DMS53 treated with DMSO at 0.1 percent for 48 hours (cell line): ENCODE results near the gene CDH13.

Experiments
- DNase-seq: peaks from one replicate; lab custom pipeline; 2025; ENCODE audit not compliant: unreplicated experiment; lab: John Stamatoyannopoulos, UW

The CDH13 gene

GRCh38 chr16:83269048-83269447 lies 642.3 kb downstream of the CDH13 start:
- DNase-seq: no peak

DNA sequence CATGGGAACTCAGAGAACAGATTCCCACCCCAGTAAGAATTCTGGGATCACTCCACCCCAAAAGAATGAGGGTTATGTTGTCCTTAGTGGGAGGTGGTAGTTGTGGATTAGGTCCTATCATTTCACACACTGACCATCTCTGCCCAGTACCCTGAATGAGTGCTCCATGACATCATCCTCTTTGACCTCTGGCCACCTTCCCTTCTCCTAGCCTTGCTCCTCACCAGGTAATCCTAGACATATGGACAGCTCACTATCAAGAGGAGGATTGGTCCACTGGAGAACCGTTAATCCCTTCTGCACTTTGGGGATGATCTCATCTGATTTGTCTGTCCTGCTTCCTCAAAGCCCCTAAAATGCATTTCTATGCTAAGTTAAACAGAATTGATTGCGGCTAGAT lies 642.8 kb downstream of the CDH13 start:
- no peak for DNase-seq

DNA sequence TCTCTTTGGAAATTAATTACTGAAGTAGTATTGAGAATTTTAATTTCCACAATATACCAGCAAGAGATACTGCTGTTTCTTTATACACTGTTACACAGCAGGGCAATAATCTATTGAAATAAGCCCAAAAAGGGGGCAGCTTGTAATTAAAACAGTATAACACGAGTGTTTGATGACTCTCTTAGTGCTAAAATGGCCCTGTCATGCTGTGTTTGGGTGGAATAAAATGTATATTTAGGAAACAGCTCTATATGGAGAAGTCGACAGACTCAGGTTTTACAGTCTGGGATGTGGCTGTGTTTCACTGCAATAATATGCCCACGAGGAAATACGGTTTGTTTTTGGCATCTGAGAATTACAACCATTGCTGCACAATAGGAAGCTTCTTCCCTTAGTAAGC lies 643.3 kb downstream of the CDH13 start:
- no peak for DNase-seq

DNA sequence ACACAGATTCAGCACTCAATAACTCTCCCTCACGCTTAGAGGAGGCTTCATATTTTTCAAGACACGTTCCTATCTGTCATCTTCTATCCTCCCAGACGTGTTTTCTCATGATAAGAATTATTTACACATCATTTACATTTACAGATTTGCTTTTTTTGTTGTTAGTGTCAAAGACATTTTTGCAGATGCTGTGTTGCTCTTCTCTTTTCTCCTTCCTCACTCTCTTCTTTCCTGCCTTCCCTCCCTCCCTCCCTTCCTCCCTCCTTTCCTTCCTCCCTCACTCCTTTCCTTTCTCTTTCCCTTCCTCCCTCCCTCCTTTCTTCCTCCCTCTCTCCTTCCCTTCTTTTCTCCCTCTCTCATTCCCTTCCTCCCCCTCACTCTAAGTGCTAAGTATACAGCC lies 643.9 kb downstream of the CDH13 start:
- no peak for DNase-seq

GRCh38 chr16:83271123-83271522 lies 644.4 kb downstream of the CDH13 start:
- DNase-seq: no peak

- no peak for DNase-seq
Observed at GRCh38 chr16:83271970-83272575, 645.3 kb downstream of the CDH13 start.

- DNase-seq: no peak
Observed at GRCh38 chr16:83272843-83273242, 646.1 kb downstream of the CDH13 start.

GRCh38 chr16:83273504-83274173 lies 646.9 kb downstream of the CDH13 start:
- no peak for DNase-seq

DNA sequence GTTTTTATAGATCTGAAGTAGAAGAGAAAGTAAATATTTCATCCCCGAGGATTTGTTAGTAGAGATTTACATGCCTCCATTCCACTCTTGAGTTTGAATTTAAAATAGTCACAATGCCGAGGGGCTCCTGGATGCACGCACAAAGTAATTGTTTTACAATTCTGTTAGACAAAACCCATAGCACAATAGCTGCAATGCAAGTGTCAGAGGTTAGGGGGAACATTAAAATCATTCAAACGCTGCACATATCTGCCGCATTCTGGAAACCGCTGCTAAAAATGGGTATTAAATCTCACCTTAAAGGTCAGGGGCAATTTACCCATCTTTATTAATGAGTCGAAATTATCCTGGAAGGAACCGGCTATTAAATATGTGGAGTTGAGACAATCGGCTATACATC lies 652.5 kb downstream of the CDH13 start:
- DNase-seq: no peak

GRCh38 chr16:83285921-83286320 lies 659.2 kb downstream of the CDH13 start:
- no peak for DNase-seq

- no peak for DNase-seq
Observed at GRCh38 chr16:83296505-83296904, 669.7 kb downstream of the CDH13 start.

GRCh38 chr16:83298541-83298940 lies 671.8 kb downstream of the CDH13 start:
- no peak for DNase-seq

GRCh38 chr16:83300326-83300725 lies 673.6 kb downstream of the CDH13 start:
- DNase-seq: no peak

- no peak for DNase-seq
Observed at GRCh38 chr16:83301971-83302370, 675.2 kb downstream of the CDH13 start.

DNA sequence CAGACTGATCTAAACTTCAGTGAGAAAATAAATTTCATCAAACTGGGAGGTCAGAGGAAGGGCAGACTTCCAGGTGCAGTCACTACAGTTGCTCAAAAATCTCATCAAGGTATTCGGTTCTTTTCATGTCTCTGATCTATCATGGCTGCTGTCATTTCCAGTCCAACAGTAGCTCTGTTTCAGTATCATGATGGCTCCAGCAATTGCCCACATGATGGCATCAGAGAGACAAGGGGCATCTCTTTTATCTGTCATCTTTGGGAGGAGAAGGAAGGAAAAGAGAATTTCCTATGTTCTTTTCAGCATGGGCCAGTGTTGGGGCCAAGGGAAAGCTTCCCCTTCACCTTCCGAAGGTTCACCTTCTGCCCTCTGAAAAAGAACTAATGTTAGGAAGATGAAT lies 676.1 kb downstream of the CDH13 start:
- no peak for DNase-seq

GRCh38 chr16:83305092-83305491 lies 678.3 kb downstream of the CDH13 start:
- DNase-seq: no peak

DNA sequence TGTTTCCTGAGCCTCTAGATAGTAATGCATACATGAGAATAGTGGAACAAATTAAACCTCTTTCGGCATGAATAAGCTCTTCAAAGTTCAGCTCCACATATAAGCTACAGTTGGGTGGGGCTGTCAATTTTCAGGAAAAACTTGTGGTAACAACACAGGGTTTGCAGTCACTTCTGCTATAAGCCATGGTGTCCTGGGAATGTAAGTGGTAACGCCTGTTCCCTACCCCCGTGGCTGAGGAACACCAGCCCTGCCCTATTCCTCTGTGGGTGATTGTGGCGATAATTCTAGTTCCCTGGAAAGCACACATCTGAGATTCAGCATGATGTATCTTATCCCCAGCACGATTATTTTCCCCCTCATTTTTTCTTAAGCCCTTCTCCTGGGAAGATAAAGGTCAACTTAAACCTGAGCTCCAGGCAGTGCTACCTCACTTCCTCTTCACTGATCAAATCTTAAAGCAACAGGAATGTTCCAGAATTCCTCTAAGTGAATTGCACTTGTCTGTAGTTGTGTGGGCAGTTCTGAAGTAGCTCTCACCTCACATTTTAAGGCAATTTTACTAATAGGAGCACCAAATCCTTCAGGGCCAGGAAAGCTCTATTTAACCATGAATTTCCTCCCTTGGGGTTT lies 680.3 kb downstream of the CDH13 start:
- no peak for DNase-seq

DNA sequence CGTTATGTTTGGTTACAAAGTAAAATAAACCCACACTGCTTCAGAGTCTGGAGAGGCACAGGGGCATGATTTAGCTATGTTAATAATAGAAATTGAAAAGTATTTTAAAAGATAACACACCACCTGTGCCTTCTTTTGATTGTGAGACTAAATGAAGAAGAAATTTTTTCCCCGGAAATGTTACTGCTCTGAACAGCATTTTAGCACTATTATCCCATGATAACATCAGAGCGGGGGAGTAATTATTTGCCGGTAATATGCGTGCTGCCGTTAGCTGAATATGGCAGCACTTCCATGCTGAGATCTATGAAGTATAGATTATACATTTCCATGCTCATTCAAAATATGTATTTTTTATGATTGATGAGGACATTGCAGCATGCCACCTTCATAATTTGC lies 680.8 kb downstream of the CDH13 start:
- DNase-seq: no peak

DNA sequence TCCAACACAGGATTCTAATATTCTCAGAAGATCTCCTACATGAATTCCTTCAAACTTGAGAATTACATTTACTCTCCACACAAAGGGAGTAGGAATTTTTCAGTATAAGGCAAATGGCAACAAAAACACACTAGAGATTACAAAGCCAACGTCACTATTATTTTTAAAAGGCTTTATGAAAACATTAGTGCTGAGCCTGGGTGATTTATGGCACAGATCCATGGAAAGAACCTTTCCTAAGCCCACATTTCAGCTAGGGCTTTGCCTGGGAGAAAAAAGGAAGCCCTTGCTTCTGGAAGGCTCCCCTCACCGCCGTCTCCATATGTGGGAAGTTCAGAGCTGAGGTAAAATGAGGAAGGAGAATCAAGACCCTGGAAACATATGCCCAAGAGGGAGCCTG lies 681.6 kb downstream of the CDH13 start:
- DNase-seq: no peak

DNA sequence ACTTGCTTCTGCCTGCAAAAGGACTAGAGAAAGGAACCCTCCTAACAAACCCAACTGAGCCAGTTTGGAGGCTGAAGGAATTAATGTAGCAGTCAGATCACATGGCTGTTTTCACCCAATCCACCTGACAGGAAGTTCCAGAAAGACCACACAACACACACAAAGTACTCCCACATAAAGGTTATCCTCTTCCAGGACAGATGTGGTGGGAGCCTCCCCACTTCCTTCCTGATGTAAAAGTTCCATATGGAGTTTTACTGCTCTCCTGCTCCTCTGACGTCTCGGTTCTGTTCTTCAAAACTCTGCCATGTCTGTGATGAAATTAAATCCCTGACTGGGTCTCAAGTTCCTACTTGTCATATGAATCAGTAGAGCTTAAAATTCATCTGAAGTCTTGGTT lies 684.0 kb downstream of the CDH13 start:
- DNase-seq: no peak

DNA sequence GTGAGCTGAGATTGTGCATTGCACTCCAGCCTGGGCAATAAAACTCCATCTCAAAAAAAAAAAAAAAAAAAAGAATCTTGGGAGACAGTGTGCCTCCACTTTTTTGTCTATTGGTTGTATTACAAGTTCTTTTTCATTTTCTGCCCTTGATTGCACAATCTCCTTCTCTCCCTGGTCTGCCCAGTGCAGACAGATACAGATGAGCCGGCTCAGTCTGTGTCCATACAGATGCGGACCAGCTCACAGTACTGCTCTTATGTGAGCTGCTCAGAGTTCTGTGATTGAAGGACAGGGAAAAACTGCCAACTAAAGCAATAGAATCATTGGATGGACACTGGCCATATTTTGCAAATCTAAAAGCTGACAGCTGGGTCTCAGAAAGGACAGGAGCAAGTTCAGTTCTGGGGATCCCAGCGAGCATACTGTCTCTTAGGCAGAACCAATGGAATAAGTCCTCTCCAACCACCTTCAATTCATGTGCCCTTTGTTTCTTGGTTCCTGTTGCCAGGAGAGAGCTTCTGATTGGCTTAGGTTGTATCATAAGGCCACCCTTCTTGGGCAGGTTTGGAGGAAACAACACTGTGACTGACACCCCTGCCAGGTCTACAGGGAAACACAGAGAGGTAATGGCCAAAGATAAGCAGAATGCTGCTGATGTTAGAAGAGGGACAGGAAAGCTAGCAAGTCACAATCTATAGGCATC lies 685.4 kb downstream of the CDH13 start:
- DNase-seq: no peak

- DNase-seq: no peak
Observed at GRCh38 chr16:83312718-83313245, 686.0 kb downstream of the CDH13 start.
